Astrocyte of the hippocampus (primary cell): ENCODE data around the gene IFI27L2.

Experiments
- DNase-seq: peaks from one replicate; pipeline ENCODE4 v3.0.0; 2011; ENCODE audit warnings: low read depth, low spot score

IFI27L2 gene

GRCh38 chr14:94101748-94102147 lies 27.7 kb downstream of the IFI27L2 start:
- DNase-seq: no peak

DNA sequence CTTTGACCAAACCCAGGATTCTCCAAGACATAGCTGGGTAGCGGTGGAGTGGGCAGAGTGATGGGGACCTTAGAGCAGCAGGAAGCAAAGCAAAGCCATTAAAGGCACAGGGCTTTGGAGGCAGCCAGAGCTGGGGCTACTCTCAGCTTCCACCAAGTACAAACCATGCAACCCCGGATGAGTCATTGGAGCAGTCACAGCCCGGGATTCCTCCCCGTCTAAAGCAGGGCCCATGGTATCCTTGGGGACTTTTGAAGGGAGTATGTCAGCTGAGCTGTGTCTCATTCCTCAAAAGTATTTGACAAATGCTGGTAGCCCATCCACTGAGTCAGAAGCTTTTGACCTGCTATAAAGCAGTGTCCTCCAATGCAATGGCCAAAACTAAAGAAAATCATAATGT lies 28.6 kb downstream of the IFI27L2 start:
- DNase-seq: peak; percentile 77

DNA sequence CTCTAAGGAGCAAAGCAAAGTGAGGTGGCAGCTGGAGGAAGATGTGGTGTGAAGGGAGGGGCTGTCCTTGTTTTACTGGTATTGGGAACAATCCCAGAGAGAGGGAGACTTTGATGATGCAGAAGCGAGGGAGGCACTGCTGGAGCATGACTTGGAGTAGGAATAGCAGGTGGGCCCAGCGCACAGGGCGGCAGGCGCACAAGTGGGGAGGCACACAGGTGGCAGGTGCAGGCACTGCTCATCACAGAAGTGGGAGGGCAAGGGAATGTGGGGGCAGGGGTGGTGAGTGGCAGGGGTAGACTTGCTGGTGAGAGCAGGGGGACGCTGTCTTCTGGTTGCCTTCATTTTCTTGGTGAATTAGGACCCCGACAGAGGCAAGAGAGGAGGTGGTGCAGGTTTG lies 30.4 kb downstream of the IFI27L2 start:
- no peak for DNase-seq

DNA sequence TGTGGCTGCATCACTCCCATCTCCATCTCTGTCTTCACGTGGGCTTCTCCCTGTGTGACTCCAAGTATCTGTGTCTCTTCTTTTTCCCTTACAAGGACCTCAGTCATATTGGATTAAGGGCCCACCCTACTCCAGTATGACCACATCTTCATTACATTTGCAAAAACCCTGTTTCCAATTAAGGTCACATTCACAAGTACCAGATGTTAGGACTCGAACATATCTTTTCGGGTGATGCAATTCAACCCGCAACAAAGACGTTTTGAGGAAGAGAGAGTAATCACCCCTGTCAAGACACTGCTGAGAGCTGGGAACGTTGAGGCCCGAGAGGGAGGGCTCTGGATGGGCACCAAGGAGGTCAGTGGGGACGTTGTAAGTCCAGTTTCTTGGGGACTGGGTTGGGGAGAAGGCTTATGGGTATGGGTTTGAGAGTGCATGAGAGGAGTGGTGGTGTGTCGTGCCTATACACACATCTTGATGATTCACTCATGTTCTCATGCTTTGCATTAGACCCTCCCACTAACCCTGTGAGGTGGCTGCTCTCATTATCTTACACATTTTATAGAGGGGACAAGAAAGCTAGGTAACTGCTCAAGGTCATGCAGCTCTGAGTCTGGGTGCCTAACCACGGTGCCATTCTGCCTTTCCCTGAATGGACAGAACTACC lies 30.9 kb downstream of the IFI27L2 start:
- no peak for DNase-seq

GRCh38 chr14:94097091-94097490 lies 32.3 kb downstream of the IFI27L2 start:
- peak; percentile 76 for DNase-seq

DNA sequence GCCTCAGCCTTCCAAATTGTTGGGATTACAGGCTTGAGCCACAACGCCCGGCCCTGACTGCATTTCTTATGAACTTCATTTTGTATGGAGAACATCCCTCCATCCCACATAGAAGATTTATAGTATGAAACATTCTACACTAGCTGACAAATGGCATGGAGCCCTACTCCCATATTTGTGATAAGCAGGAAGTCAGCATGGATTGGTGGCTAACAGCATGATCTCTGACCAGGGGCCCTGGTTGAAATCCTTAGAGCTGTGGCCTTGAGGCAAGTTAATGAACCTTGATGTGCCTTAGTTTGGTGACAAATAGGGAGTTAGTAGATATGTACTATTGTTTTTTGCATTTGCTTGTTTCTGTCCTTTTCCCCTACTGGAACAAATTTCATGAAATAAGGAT lies 36.0 kb downstream of the IFI27L2 start:
- no peak for DNase-seq

DNA sequence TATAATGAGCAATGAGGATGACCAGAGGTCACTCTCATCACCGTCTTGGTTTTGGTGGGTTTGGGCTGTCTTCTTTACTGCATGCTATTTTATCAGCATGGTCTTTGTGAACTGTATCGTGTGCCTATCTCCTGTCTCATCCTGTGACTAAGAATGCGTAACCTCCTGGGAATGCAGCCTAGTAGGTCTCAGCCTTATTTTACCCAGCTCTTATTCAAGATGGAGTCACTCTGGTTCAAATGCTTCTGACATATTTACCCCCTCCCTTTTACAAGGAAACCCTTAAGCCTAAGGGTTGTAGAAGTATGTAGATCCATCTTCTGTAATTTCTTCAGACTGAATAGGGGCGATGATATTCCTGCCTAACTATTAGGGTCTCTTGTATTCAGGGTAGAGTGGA lies 39.9 kb downstream of the IFI27L2 start:
- DNase-seq: no peak

- no peak for DNase-seq
Observed at GRCh38 chr14:94088516-94088915, 40.9 kb downstream of the IFI27L2 start.

- no peak for DNase-seq
Observed at GRCh38 chr14:94087891-94088290, 41.5 kb downstream of the IFI27L2 start.

DNA sequence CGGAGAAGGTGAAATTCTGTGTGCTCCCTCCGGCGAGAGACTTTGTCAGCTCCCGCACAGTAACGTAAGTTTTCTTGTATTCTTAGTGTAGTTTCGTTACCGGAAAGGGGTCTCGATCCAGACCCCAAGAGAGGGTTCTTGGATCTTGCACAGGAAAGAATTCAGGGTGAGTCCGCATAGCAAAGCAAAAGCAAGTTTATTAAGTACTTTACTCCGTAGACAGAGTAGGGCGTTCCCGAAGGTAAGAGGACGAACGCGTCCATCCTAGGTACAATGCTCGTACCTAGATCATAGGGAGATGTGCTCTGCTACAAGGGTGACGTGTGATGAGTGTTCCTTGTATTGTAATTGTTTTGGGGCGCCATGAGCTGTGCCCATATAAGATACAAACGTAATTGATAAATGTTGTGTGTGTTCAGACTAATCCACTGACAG lies 48.0 kb downstream of the IFI27L2 start:
- DNase-seq: no peak

GRCh38 chr14:94080621-94081385 lies 48.6 kb downstream of the IFI27L2 start, which contains the start of the genes DDX24 and IFI27L1:
Gene DDX24, minus strand, starts transcription at chr14:94081202. Its CDS starts 1,460 bp downstream, at chr14:94079742.
Gene IFI27L1, plus strand, starts transcription at chr14:94081310. Its CDS starts 15,628 bp downstream, at chr14:94096938.
- peak; percentile 98 for DNase-seq

GRCh38 chr14:94079891-94080620 lies 49.3 kb downstream of the IFI27L2 start:
- DNase-seq: peak; percentile 64

- DNase-seq: no peak
Observed at GRCh38 chr14:94077823-94078222, 51.6 kb downstream of the IFI27L2 start.
